Iris pigment epithelial cell (primary cell): ENCODE measurements around the gene ZNF546.

Experiments used
- DNase-seq: peaks from one replicate; pipeline ENCODE4 v3.0.0-alpha.2; 2011; ENCODE audit warnings: low read depth

ZNF546 gene

DNA sequence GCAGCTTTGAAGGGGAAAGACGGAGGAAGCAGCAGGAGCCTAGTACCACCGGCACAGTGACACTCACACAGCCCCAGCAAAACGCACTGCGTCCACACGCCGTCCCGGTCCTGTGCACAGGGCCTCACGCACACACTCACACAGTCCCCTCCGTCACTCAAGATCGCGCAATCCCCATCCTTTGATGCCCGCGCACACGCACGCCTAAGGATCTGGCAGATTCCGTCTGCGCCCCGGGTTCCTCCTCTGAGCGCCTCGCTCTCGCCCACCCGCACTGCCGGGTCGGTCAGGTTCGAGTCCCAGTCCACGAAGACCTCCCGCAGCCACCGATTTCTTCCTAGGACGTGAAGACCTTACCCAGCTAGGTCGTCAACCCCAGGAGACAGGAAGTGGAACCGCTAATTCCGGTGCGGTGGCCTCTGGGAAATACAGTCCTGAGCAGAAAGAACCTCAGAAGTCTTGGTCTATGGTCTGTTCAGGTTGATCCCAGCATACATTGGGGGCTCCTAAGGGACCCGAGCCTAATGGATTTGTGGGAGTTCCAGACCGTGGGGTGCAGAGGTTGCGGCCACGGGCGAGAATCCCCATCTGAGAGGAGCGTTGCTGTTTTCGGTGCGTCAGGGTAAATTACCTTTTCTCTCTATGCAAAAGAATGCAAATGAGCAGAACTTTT, 59.1 kb downstream of the ZNF546 start, which contains the start of gene ZNF780B:
TSS of gene ZNF780B (minus strand) at position 400 of the 673 bp plus-strand sequence. CDS start 5,899 bp downstream, outside the sequence.
- peak; percentile 45 for DNase-seq

DNA sequence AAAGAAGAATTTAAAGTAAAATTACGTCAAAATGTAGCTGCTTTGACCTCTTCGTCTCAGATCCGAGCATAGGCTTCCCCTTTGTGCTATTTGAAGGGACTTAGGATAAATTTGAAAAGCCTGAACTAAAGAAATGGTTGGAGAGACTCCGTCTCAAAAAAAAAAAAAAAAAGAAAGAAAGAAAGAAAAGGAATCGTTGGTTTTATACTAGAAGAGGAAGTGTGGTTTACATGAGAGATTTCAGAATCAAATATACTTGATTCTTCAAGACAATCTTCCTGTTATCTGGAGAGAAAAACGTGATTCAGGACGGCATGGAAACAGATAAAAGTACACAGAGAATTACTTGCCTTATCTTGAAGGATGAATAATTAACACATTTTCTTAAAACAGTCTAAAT, 59.6 kb downstream of the ZNF546 start:
- no peak for DNase-seq

DNA sequence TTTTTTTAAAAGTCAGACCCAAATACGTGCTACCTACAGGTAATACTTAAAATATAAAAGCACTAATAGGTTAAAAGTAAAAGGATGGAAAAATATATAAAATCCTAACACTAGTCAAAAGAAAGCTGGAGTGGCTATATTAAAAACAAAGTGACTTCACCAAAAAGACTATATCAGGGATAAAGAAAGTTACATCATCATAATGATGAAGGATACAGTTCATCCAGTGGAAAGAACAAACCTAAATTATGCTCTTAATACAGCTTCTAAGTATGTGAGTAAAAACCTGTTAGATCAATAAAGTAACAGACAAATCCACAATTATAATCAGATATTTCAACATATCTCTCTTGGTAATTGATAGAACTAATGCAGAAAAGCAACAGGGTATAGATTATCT, 60.3 kb downstream of the ZNF546 start:
- no peak for DNase-seq

DNA sequence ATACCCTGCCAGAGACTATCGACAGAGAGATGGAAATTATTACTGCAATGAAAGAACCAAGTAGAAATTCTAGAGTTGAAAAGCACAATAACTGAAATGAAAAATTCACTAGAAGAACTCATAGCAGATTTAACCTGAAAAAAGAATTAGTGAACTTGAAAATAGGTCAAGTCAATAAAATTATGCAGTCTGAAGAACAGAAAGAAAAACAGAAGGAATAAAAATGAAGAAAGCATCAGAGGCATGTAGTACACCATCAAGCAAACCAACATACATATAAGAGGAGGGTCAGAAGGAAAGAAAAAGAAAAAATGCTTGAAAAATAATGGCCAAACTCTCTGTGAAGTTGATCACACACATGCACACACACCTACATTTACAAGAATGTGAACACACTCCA, 62.8 kb downstream of the ZNF546 start:
- no peak for DNase-seq

DNA sequence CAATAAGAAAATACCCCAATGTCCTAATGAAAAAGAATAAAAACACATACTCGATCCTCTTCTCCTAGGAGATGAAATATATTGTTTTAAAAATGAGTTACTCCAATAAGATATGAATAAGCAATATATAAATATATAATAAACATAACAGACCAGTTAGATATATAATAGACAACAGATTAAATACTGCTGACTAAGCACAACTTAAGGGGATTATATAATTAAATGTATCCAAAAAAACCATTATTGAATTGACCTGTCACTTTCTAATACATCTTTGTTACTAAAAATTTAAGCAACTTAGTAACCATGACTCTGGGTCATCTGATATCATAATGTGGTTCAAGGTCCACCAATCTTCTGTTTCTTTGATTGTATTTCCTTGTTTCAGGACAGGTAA, 73.2 kb downstream of the ZNF546 start:
- no peak for DNase-seq
